Measurements from ENCODE around the gene FBXO38.

DNA sequence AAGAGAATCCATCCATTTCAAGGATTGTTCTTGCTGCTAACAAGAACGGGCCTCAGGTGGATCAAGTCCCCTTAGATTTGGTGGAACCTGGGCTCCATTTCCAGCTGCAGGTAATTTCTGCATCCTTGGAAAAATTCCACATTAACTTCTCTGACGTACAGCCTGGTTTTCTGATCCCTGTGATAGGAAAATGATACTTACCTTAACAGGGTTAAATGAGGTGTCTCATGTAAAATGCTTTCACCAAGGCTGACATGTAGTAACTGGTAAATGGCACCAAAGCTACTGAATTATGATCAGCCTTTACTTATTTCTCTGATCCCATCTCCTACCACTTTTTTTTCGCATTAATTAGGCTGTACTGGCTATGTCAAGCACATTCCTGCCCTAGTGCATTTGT lies 93.7 kb downstream of the FBXO38 start:
- TF ChIP-seq, protein P1, sequence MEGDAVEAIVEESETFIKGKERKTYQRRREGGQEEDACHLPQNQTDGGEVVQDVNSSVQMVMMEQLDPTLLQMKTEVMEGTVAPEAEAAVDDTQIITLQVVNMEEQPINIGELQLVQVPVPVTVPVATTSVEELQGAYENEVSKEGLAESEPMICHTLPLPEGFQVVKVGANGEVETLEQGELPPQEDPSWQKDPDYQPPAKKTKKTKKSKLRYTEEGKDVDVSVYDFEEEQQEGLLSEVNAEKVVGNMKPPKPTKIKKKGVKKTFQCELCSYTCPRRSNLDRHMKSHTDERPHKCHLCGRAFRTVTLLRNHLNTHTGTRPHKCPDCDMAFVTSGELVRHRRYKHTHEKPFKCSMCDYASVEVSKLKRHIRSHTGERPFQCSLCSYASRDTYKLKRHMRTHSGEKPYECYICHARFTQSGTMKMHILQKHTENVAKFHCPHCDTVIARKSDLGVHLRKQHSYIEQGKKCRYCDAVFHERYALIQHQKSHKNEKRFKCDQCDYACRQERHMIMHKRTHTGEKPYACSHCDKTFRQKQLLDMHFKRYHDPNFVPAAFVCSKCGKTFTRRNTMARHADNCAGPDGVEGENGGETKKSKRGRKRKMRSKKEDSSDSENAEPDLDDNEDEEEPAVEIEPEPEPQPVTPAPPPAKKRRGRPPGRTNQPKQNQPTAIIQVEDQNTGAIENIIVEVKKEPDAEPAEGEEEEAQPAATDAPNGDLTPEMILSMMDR (IDR thresholded peaks at IDR 0.05): no peak
- no peak for TF ChIP-seq POLR2AphosphoS5 (IDR thresholded peaks at IDR 0.05; ENCODE audit: low read depth, low read length)
- no peak for TF ChIP-seq RAD21 (IDR thresholded peaks at IDR 0.05; ENCODE audit: low read length)
- no peak for TF ChIP-seq YY1 (IDR thresholded peaks at IDR 0.05; ENCODE audit: low read depth)
- TF ChIP-seq SMC3 (IDR thresholded peaks at IDR 0.05; ENCODE audit: low read depth, low read length): no peak
- no peak for TF ChIP-seq FOXM1 (IDR thresholded peaks at IDR 0.05; ENCODE audit: low read depth)
- no peak for TF ChIP-seq MXI1 (IDR thresholded peaks at IDR 0.05; ENCODE audit: low read depth, low read length)
- TF ChIP-seq RCOR1 (IDR thresholded peaks at IDR 0.05; ENCODE audit: low read length): no peak
- no peak for TF ChIP-seq GABPA (IDR thresholded peaks at IDR 0.05; ENCODE audit: low read depth)
- TF ChIP-seq TAF1 (IDR thresholded peaks at IDR 0.05; ENCODE audit: borderline replicate concordance, low read depth, low read length): no peak
